ENCODE data around the gene CWC27. TPM values are rescaled to one million over a fixed set of nuclear protein-coding genes. Genes with fewer than 3 reads are reported as not detected.

The CWC27 gene
- total RNA-seq, 1 experiment from 2014 or later, result 42.7 TPM

GRCh38 chr5:64790210-64790609, 21.5 kb downstream of the CWC27 start:
- no peaks in the 10 kb centered on the region for H3K4me1 Mint-ChIP-seq
- ChIA-PET CTCF (no interaction called here), POLR2A (no interaction called here)
- ATAC-seq (no peak), DNase-seq (ENCODE audit: low spot score) (no peak)
- no peak overlapping the region for H3K27ac Mint-ChIP-seq
- no peak overlapping the region for H3K4me3 Mint-ChIP-seq
- no peaks in the 10 kb centered on the region for H3K27me3 Mint-ChIP-seq (ENCODE audit: low read depth)
- no peaks in the 10 kb centered on the region for H3K9me3 Mint-ChIP-seq
- H3K36me3 Mint-ChIP-seq, result peaks cover 18% of the 10 kb centered on the region
- TF ChIP-seq GRHL2 (CRISPR knock-in tag; IDR thresholded peaks at IDR 0.05; ENCODE audit: insufficient replicate concordance, severe bottlenecking) (no peak), ATF2 (CRISPR knock-in tag; IDR thresholded peaks at IDR 0.05; ENCODE audit: borderline replicate concordance, low read depth) (no peak), TEAD1 (CRISPR knock-in tag; IDR thresholded peaks at IDR 0.05) (no peak), NFE2L1 (CRISPR knock-in tag; IDR thresholded peaks at IDR 0.05) (no peak), EMX1 (CRISPR knock-in tag; IDR thresholded peaks at IDR 0.05) (no peak), MYBL2 (CRISPR knock-in tag; IDR thresholded peaks at IDR 0.05) (no peak), NFATC4 (CRISPR knock-in tag; IDR thresholded peaks at IDR 0.05) (no peak), SMAD3 (CRISPR knock-in tag; IDR thresholded peaks at IDR 0.05; ENCODE audit: borderline replicate concordance) (no peak)
- TF ChIP-seq, protein P1, sequence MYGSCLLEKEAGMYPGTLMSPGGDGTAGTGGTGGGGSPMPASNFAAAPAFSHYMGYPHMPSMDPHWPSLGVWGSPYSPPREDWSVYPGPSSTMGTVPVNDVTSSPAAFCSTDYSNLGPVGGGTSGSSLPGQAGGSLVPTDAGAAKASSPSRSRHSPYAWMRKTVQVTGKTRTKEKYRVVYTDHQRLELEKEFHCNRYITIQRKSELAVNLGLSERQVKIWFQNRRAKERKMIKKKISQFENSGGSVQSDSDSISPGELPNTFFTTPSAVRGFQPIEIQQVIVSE (CRISPR knock-in tag; IDR thresholded peaks at IDR 0.05; ENCODE audit: borderline replicate concordance), result no peak
- TF ChIP-seq, protein P2, sequence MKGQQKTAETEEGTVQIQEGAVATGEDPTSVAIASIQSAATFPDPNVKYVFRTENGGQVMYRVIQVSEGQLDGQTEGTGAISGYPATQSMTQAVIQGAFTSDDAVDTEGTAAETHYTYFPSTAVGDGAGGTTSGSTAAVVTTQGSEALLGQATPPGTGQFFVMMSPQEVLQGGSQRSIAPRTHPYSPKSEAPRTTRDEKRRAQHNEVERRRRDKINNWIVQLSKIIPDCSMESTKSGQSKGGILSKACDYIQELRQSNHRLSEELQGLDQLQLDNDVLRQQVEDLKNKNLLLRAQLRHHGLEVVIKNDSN (CRISPR knock-in tag; IDR thresholded peaks at IDR 0.05), result no peak

DNA sequence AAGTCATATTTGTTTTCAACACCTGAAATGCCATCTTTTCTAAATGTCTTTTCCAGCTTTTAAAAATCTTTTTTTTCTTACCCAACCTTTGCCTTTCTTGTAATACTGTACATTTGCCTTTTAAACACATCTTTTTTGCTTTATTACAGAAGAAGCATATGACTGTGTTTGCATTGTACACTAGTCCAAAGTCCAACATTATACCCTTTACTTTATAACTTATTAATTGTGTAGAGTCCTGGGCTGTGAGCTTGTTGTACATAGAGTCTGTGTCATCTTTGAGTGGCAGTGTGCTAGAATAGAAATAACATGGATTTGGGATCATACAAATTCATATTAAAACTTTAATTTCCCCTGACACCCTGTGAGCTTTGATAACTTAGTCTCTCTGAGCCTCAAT, 23.7 kb downstream of the CWC27 start:
- Mint-ChIP-seq H3K9me3 (0 out of 2 replicates have a peak, but pooled peaks cover 3% of the 10 kb centered on the region), H3K36me3 (peaks cover 14% of the 10 kb centered on the region), H3K27ac (no peak overlapping the region), H3K4me3 (no peak overlapping the region), H3K4me1 (no peaks in the 10 kb centered on the region), H3K27me3 (ENCODE audit: low read depth) (no peaks in the 10 kb centered on the region)
- CTCF ChIA-PET, result interaction anchor here (0.9 kb wide), 1 partner anchor 18 kb away, joined by 3 read pairs; no protein-coding TSS in a partner anchor
- POLR2A ChIA-PET, result no interaction called here
- DNase-seq (ENCODE audit: low spot score), result no peak
- TF ChIP-seq EMX1 (CRISPR knock-in tag; IDR thresholded peaks at IDR 0.05) (no peak), E2F1 (CRISPR knock-in tag; IDR thresholded peaks at IDR 0.05) (no peak), ZNF317 (CRISPR knock-in tag; IDR thresholded peaks at IDR 0.05; ENCODE audit: borderline replicate concordance, low read depth) (no peak), JAZF1 (CRISPR knock-in tag; IDR thresholded peaks at IDR 0.05) (no peak), MXD4 (CRISPR knock-in tag; IDR thresholded peaks at IDR 0.05; ENCODE audit: borderline replicate concordance) (no peak), OVOL2 (CRISPR knock-in tag; IDR thresholded peaks at IDR 0.05; ENCODE audit: borderline replicate concordance) (no peak), ZNF219 (CRISPR knock-in tag; IDR thresholded peaks at IDR 0.05; ENCODE audit: borderline replicate concordance) (no peak), TP53 (CRISPR knock-in tag; IDR thresholded peaks at IDR 0.05) (no peak), GABPB1 (CRISPR knock-in tag; IDR thresholded peaks at IDR 0.05) (no peak)
- TF ChIP-seq, protein P3, sequence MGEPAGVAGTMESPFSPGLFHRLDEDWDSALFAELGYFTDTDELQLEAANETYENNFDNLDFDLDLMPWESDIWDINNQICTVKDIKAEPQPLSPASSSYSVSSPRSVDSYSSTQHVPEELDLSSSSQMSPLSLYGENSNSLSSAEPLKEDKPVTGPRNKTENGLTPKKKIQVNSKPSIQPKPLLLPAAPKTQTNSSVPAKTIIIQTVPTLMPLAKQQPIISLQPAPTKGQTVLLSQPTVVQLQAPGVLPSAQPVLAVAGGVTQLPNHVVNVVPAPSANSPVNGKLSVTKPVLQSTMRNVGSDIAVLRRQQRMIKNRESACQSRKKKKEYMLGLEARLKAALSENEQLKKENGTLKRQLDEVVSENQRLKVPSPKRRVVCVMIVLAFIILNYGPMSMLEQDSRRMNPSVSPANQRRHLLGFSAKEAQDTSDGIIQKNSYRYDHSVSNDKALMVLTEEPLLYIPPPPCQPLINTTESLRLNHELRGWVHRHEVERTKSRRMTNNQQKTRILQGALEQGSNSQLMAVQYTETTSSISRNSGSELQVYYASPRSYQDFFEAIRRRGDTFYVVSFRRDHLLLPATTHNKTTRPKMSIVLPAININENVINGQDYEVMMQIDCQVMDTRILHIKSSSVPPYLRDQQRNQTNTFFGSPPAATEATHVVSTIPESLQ (CRISPR knock-in tag; IDR thresholded peaks at IDR 0.05), result no peak
- ATAC-seq, result no peak

All from WTC11 (cell line).